H9 (cell line): ENCODE measurements around the gene AP1B1. TPM values are rescaled to one million over a fixed set of nuclear protein-coding genes. Genes with fewer than 3 reads are reported as not detected.

ENCODE experiments used
- DNase-seq: peaks from one replicate; pipeline ENCODE4 v3.0.0-alpha.2; 2017
- H2AFZ ChIP-seq: one replicate; pipeline ENCODE4 v1.6.1; 2013; ENCODE audit warnings: mild to moderate bottlenecking, low read length, control low read depth, moderate library complexity
- H2AK5ac ChIP-seq: 2 replicates; pipeline ENCODE4 v1.6.1; 2013; ENCODE audit warnings: low read length, control low read depth, mixed read lengths; ENCODE audit not compliant: insufficient read length
- H2BK120ac ChIP-seq: one replicate; pipeline ENCODE4 v1.6.1; 2013; ENCODE audit warnings: low read depth, mild to moderate bottlenecking, low read length, control low read depth, inconsistent platforms; ENCODE audit not compliant: poor library complexity, severe bottlenecking
- H2BK12ac ChIP-seq: 2 replicates; pipeline ENCODE4 v1.6.1; 2013; ENCODE audit warnings: low read length, control low read depth, mixed read lengths, low read depth; ENCODE audit not compliant: insufficient read length
- H2BK15ac ChIP-seq: 2 replicates; pipeline ENCODE4 v1.6.1; 2013; ENCODE audit warnings: low read depth, low read length, control low read depth
- H2BK20ac ChIP-seq: one replicate; pipeline ENCODE4 v1.6.1; 2013; ENCODE audit warnings: low read depth, mild to moderate bottlenecking, low read length, control low read depth, inconsistent platforms; ENCODE audit not compliant: poor library complexity, severe bottlenecking
- H2BK5ac ChIP-seq: 2 replicates; pipeline ENCODE4 v1.6.1; 2013; ENCODE audit warnings: low read length, control low read depth, mixed read lengths; ENCODE audit not compliant: insufficient read length
- H3K14ac ChIP-seq: 2 replicates; pipeline ENCODE4 v1.6.1; 2013; ENCODE audit warnings: low read length, control low read depth; ENCODE audit not compliant: insufficient read depth
- H3K18ac ChIP-seq: 2 replicates; pipeline ENCODE4 v1.6.1; 2013; ENCODE audit warnings: low read depth, mild to moderate bottlenecking, mixed read lengths, low read length, control low read depth; ENCODE audit not compliant: insufficient read length
- H3K23ac ChIP-seq: 2 replicates; pipeline ENCODE4 v1.6.1; 2013; ENCODE audit warnings: low read length, control low read depth, mixed read lengths, low read depth; ENCODE audit not compliant: insufficient read length
- H3K23me2 ChIP-seq: 2 replicates; pipeline ENCODE4 v1.6.1; 2013; ENCODE audit warnings: low read depth, mild to moderate bottlenecking, mixed read lengths, low read length, control low read depth; ENCODE audit not compliant: insufficient read length, poor library complexity, severe bottlenecking
- H3K27ac ChIP-seq: 2 replicates; pipeline ENCODE4 v1.5.1; 2013; ENCODE audit warnings: low read length, control low read depth, mixed read lengths, low read depth; ENCODE audit not compliant: insufficient read length
- H3K27me3 ChIP-seq: 2 replicates; pipeline ENCODE4 v1.6.1; 2013; ENCODE audit warnings: low read length, control low read depth, inconsistent platforms; ENCODE audit not compliant: insufficient read depth
- H3K4ac ChIP-seq: 2 replicates; pipeline ENCODE4 v1.6.1; 2013; ENCODE audit warnings: low read depth, mild to moderate bottlenecking, control low read depth, inconsistent platforms, low read length, moderate library complexity
- H3K4me1 ChIP-seq: 2 replicates; pipeline ENCODE4 v1.6.1; 2013; ENCODE audit warnings: low read length, control low read depth, inconsistent platforms; ENCODE audit not compliant: insufficient read depth
- H3K4me2 ChIP-seq: 2 replicates; pipeline ENCODE4 v1.6.1; 2013; ENCODE audit warnings: low read length, control low read depth, mixed read lengths; ENCODE audit not compliant: insufficient read length, insufficient read depth
- H3K56ac ChIP-seq: 2 replicates; pipeline ENCODE4 v1.6.1; 2013; ENCODE audit warnings: low read depth, mild to moderate bottlenecking, mixed read lengths, low read length, control low read depth; ENCODE audit not compliant: insufficient read length
- H3K79me1 ChIP-seq: 2 replicates; pipeline ENCODE4 v1.6.1; 2013; ENCODE audit warnings: low read depth, mild to moderate bottlenecking, moderate library complexity, low read length, control low read depth, inconsistent platforms; ENCODE audit not compliant: insufficient read depth, poor library complexity, severe bottlenecking
- H3K79me2 ChIP-seq: 2 replicates; pipeline ENCODE4 v1.6.1; 2013; ENCODE audit warnings: low read length, control low read depth, inconsistent platforms; ENCODE audit not compliant: insufficient read depth
- H3K9ac ChIP-seq: 2 replicates; pipeline ENCODE4 v1.6.1; 2013; ENCODE audit warnings: low read length, control low read depth, mixed read lengths; ENCODE audit not compliant: insufficient read length; ENCODE audit errors: extremely low read depth
- H3K9me3 ChIP-seq: one replicate; pipeline ENCODE4 v1.6.1; 2013; ENCODE audit warnings: low read depth, low read length, inconsistent platforms; ENCODE audit not compliant: control insufficient read depth
- H3T11ph ChIP-seq: one replicate; pipeline ENCODE4 v1.6.1; 2013; ENCODE audit warnings: mild to moderate bottlenecking, low read length, control low read depth, inconsistent platforms
- H4K20me1 ChIP-seq: one replicate; pipeline ENCODE4 v1.6.1; 2013; ENCODE audit not compliant: control insufficient read depth, insufficient read length, insufficient read depth
- H4K5ac ChIP-seq: 2 replicates; pipeline ENCODE4 v1.6.1; 2013; ENCODE audit warnings: low read depth, mild to moderate bottlenecking, mixed read lengths, low read length, control low read depth; ENCODE audit not compliant: insufficient read length
- H4K8ac ChIP-seq: replicated peaks from 2 replicates; pipeline ENCODE4 v1.6.1; 2013; ENCODE audit warnings: low read length, control low read depth, mixed read lengths, low read depth; ENCODE audit not compliant: insufficient read length
- H4K91ac ChIP-seq: 2 replicates; pipeline ENCODE4 v1.6.1; 2013; ENCODE audit warnings: low read depth, mild to moderate bottlenecking, moderate library complexity, mixed read lengths, low read length, control low read depth; ENCODE audit not compliant: insufficient read length
- H3K27ac Mint-ChIP-seq, 3 experiments: 2 replicates in 2 of 3; 3 replicates in 1 of 3; pipeline ENCODE4 v1.8.0; 2020 to 2021; ENCODE audit warnings: mixed read lengths in 3 of 3, mild to moderate bottlenecking in 1 of 3, moderate library complexity in 1 of 3
- H3K27me3 Mint-ChIP-seq: 2 replicates; pipeline ENCODE4 v1.8.0; 2021; ENCODE audit warnings: low read depth, mild to moderate bottlenecking, moderate library complexity, mixed read lengths
- H3K36me3 Mint-ChIP-seq, 3 experiments: 2 replicates in 2 of 3; 3 replicates in 1 of 3; pipeline ENCODE4 v1.8.0; 2020 to 2021; ENCODE audit warnings: low read depth in 3 of 3, mixed read lengths in 3 of 3; ENCODE audit not compliant: insufficient read depth in 1 of 3
- H3K4me1 Mint-ChIP-seq, 2 experiments: 2 replicates each; pipeline ENCODE4 v1.8.0; 2020; ENCODE audit warnings: mixed read lengths in 2 of 2
- H3K4me3 Mint-ChIP-seq, 2 experiments: 2 replicates in 1 of 2; 3 replicates in 1 of 2; pipeline ENCODE4 v1.8.0; 2020 to 2021; ENCODE audit warnings: mild to moderate bottlenecking in 2 of 2, mixed read lengths in 2 of 2, moderate library complexity in 1 of 2
- H3K9me3 Mint-ChIP-seq, 2 experiments: 2 replicates in 1 of 2; 3 replicates in 1 of 2; pipeline ENCODE4 v1.8.0; 2020; ENCODE audit warnings: mild to moderate bottlenecking in 2 of 2, mixed read lengths in 2 of 2, moderate library complexity in 1 of 2
- WGBS: extraction: QIAGEN DNeasy Blood & Tissue Kit; methylation state at CpG from one replicate; pipeline ENCODE4 v1.1.7; 2013; ENCODE audit warnings: missing lambda C conversion rate, low lambda C conversion rate, mixed read lengths; ENCODE audit not compliant: insufficient read length; ENCODE audit errors: extremely low coverage; 5-methylcytosine and 5-hydroxymethylcytosine counted together
- long read RNA-seq: library from polyadenylated mRNA; unstranded; transcript quantifications from one replicate; pipeline ENCODE4 v2.0.0, GENCODE V29; 2020
- total RNA-seq: library from RNA; stranded (reverse); gene quantifications from 2 replicates; pipeline ENCODE4 v1.2.1, GENCODE V29; 2021
- TF ChIP-seq, protein P1 (sequence below): fragments of 200-600 bp; sonication (generic); conservative IDR thresholded peaks from 3 replicates; pipeline ENCODE4 v1.8.0; 2021; ENCODE audit warnings: antibody characterized with exemption, mild to moderate bottlenecking

The AP1B1 gene
- 64.0 and 67.4 TPM in 2 replicates for total RNA-seq
- long read RNA-seq, full-length matches to known transcripts, result 148 of 253 reads
- long read RNA-seq, partial matches to known transcripts, result 78 of 253 reads
- long read RNA-seq, other reads (novel, unspliced or antisense), result 27 of 253 reads

DNA sequence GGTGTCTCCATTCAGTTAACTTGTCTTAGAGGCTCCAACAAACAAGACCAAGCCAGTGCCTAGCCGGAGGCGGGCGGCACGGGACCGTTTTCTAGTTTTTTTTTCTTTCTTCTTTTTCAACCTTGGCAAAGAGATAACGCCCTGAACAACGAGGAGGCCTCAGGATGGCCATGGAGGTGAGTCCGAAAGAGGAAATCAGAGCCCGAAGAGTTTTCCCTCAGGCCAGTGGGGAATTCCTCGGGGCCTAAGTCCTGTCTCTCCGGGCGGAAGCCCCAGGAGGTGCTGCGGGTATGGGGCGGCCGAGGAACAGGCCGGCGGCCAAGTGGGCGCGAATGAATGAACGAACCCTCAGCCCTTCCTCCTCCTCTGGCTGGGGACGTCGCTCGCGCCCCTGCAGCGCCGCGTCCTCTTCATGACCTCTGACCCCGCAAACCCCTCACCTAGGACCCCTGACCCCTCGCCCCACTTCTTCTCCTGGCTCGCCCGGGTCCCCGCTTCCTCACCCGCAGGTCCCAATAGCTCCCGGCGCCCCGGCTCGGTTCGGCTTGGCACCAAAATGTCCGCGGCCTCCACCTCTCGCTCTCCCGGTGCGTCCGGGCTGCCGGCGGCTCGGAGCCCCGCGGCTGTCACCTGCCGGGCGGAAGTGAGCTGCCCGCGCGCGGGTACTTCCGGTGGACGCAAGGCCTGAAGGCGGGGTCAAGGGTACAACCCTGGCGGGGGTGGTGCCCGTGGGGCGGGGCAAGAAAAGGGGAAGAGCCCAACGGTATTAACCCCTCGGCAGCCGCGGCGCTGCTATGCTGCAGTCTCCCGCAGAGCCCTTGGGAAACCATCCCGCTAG lies at the start of gene AP1B1:
Gene AP1B1 (minus strand): TSS at position 650 of the 838 bp plus-strand sequence. CDS start 21,327 bp downstream, outside the sequence.
- no peaks in the 10 kb centered on the region for H3K27me3 ChIP-seq
- no peaks in the 10 kb centered on the region for H3K9me3 ChIP-seq
- H3K36me3 Mint-ChIP-seq, result peaks cover 0 to 5% (median 2%) of the 10 kb centered on the region in 3 experiments; a peak in 4 of 7 replicates
- peak within 1 kb of the TSS; percentile 74 for H3K4me2 ChIP-seq
- H4K5ac ChIP-seq, result no peak within 1 kb of the TSS
- no peak within 1 kb of the TSS for H2BK12ac ChIP-seq
- H3K56ac ChIP-seq, result no peak within 1 kb of the TSS
- no peaks in the 10 kb centered on the region for H3K9me3 Mint-ChIP-seq
- peak; percentile 96 for DNase-seq
- H3K4me3 Mint-ChIP-seq, result peak within 1 kb of the TSS; percentile 90 to 94
- no peak within 1 kb of the TSS for H2AFZ ChIP-seq
- peaks cover 9 to 11% of the 10 kb centered on the region in 2 experiments for H3K4me1 Mint-ChIP-seq
- H3K4ac ChIP-seq, result no peak within 1 kb of the TSS
- peaks cover 2% of the 10 kb centered on the region for H3K79me2 ChIP-seq
- no peak within 1 kb of the TSS for H4K91ac ChIP-seq
- no peak within 1 kb of the TSS for H2BK5ac ChIP-seq
- peak within 1 kb of the TSS; percentile 18; the same call in 1 of the 2 replicates for H3K14ac ChIP-seq
- H2BK20ac ChIP-seq, result no peak within 1 kb of the TSS
- H3K27me3 Mint-ChIP-seq, result no peaks in the 10 kb centered on the region
- H2BK120ac ChIP-seq, result no peak within 1 kb of the TSS
- H4K8ac ChIP-seq, result no peak within 1 kb of the TSS
- TF ChIP-seq, protein P1, sequence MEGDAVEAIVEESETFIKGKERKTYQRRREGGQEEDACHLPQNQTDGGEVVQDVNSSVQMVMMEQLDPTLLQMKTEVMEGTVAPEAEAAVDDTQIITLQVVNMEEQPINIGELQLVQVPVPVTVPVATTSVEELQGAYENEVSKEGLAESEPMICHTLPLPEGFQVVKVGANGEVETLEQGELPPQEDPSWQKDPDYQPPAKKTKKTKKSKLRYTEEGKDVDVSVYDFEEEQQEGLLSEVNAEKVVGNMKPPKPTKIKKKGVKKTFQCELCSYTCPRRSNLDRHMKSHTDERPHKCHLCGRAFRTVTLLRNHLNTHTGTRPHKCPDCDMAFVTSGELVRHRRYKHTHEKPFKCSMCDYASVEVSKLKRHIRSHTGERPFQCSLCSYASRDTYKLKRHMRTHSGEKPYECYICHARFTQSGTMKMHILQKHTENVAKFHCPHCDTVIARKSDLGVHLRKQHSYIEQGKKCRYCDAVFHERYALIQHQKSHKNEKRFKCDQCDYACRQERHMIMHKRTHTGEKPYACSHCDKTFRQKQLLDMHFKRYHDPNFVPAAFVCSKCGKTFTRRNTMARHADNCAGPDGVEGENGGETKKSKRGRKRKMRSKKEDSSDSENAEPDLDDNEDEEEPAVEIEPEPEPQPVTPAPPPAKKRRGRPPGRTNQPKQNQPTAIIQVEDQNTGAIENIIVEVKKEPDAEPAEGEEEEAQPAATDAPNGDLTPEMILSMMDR, result no peak
- no peak within 1 kb of the TSS for H3K27ac ChIP-seq
- peak within 1 kb of the TSS; percentile 39 for H3K9ac ChIP-seq
- H3T11ph ChIP-seq, result no peak within 1 kb of the TSS
- H3K18ac ChIP-seq, result no peak within 1 kb of the TSS
- no CpG with 5 or more reads among the region's 68 CpGs for WGBS
- H2AK5ac ChIP-seq, result no peak within 1 kb of the TSS
- H4K20me1 ChIP-seq, result no peaks in the 10 kb centered on the region
- no peaks in the 10 kb centered on the region for H3K79me1 ChIP-seq
- H3K23ac ChIP-seq, result no peak within 1 kb of the TSS
- H2BK15ac ChIP-seq, result no peak within 1 kb of the TSS
- H3K4me1 ChIP-seq, result no peaks in the 10 kb centered on the region
- H3K23me2 ChIP-seq, result peaks cover 7% of the 10 kb centered on the region
- H3K27ac Mint-ChIP-seq, result peak within 1 kb of the TSS in 2 of 3 experiments; percentile 60 to 90; a peak in 4 of 7 replicates
